ENCODE results near the gene FSTL5. TPM values are rescaled to one million over a fixed set of nuclear protein-coding genes. Genes with fewer than 3 reads are reported as not detected.

The FSTL5 gene
- total and polyA plus RNA-seq, 9 of the 15 experiments (the other 6 are each of a cell fraction or from before 2014, with no cell fraction given): 0.09 to 3.1 (median 0.50) TPM; not detected in 1

DNA sequence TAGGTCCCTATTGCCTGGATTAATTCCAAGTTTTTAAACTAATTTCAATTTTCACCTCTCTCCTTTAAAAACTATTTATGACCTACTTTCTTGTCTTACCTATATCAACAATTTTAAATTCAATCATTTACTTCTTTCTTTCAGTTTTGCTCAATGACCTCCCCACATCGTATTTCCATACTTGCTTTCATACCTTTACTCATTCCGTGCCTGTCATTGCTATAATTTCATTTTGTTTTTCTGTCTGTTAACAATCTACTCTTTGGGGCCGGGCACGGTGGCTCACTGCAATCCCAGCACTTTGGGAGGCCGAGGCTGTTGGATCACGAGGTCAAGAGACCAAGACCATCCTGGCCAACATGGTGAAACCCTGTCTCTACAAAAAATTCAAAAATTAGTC is 781.1 kb downstream of the FSTL5 start:
- H4K20me1 ChIP-seq (replicated peaks; ENCODE audit: control insufficient read depth, insufficient read depth, low read length): no peaks in the 10 kb centered on the region
- no peaks in the 10 kb centered on the region for H3K9me1 ChIP-seq (ENCODE audit: control insufficient read depth, insufficient read depth, low read length)
- TF ChIP-seq ZNF75A (CRISPR knock-in tag; IDR thresholded peaks at IDR 0.05) (no peak), FOXJ2 (tag; IDR thresholded peaks at IDR 0.05) (no peak), LCOR (CRISPR knock-in tag; IDR thresholded peaks at IDR 0.05) (no peak), ZFP30 (CRISPR knock-in tag; IDR thresholded peaks at IDR 0.05; ENCODE audit: borderline replicate concordance) (no peak)
- TF ChIP-seq, protein P1, sequence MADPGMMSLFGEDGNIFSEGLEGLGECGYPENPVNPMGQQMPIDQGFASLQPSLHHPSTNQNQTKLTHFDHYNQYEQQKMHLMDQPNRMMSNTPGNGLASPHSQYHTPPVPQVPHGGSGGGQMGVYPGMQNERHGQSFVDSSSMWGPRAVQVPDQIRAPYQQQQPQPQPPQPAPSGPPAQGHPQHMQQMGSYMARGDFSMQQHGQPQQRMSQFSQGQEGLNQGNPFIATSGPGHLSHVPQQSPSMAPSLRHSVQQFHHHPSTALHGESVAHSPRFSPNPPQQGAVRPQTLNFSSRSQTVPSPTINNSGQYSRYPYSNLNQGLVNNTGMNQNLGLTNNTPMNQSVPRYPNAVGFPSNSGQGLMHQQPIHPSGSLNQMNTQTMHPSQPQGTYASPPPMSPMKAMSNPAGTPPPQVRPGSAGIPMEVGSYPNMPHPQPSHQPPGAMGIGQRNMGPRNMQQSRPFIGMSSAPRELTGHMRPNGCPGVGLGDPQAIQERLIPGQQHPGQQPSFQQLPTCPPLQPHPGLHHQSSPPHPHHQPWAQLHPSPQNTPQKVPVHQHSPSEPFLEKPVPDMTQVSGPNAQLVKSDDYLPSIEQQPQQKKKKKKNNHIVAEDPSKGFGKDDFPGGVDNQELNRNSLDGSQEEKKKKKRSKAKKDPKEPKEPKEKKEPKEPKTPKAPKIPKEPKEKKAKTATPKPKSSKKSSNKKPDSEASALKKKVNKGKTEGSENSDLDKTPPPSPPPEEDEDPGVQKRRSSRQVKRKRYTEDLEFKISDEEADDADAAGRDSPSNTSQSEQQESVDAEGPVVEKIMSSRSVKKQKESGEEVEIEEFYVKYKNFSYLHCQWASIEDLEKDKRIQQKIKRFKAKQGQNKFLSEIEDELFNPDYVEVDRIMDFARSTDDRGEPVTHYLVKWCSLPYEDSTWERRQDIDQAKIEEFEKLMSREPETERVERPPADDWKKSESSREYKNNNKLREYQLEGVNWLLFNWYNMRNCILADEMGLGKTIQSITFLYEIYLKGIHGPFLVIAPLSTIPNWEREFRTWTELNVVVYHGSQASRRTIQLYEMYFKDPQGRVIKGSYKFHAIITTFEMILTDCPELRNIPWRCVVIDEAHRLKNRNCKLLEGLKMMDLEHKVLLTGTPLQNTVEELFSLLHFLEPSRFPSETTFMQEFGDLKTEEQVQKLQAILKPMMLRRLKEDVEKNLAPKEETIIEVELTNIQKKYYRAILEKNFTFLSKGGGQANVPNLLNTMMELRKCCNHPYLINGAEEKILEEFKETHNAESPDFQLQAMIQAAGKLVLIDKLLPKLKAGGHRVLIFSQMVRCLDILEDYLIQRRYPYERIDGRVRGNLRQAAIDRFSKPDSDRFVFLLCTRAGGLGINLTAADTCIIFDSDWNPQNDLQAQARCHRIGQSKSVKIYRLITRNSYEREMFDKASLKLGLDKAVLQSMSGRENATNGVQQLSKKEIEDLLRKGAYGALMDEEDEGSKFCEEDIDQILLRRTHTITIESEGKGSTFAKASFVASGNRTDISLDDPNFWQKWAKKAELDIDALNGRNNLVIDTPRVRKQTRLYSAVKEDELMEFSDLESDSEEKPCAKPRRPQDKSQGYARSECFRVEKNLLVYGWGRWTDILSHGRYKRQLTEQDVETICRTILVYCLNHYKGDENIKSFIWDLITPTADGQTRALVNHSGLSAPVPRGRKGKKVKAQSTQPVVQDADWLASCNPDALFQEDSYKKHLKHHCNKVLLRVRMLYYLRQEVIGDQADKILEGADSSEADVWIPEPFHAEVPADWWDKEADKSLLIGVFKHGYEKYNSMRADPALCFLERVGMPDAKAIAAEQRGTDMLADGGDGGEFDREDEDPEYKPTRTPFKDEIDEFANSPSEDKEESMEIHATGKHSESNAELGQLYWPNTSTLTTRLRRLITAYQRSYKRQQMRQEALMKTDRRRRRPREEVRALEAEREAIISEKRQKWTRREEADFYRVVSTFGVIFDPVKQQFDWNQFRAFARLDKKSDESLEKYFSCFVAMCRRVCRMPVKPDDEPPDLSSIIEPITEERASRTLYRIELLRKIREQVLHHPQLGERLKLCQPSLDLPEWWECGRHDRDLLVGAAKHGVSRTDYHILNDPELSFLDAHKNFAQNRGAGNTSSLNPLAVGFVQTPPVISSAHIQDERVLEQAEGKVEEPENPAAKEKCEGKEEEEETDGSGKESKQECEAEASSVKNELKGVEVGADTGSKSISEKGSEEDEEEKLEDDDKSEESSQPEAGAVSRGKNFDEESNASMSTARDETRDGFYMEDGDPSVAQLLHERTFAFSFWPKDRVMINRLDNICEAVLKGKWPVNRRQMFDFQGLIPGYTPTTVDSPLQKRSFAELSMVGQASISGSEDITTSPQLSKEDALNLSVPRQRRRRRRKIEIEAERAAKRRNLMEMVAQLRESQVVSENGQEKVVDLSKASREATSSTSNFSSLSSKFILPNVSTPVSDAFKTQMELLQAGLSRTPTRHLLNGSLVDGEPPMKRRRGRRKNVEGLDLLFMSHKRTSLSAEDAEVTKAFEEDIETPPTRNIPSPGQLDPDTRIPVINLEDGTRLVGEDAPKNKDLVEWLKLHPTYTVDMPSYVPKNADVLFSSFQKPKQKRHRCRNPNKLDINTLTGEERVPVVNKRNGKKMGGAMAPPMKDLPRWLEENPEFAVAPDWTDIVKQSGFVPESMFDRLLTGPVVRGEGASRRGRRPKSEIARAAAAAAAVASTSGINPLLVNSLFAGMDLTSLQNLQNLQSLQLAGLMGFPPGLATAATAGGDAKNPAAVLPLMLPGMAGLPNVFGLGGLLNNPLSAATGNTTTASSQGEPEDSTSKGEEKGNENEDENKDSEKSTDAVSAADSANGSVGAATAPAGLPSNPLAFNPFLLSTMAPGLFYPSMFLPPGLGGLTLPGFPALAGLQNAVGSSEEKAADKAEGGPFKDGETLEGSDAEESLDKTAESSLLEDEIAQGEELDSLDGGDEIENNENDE (IDR thresholded peaks at IDR 0.05; ENCODE audit: low read depth, low read length): no peak
- H3K4me2 ChIP-seq (ENCODE audit: insufficient read depth, low read length): no peak overlapping the region
- WGBS (ENCODE audit: insufficient coverage, low coverage, missing lambda C conversion rate): 0% methylated on average over 4 of the region's 6 CpGs
- H3K9ac ChIP-seq (ENCODE audit: insufficient read depth in 1 of 2, low read depth in 2 of 2, low read length in 2 of 2): no peak overlapping the region
- CTCF ChIA-PET (ENCODE audit: low intra/inter-chr PET ratio): no interaction called here
- ATAC-seq (no peak), DNase-seq (ENCODE audit: extremely low read depth in 1 of 4, low spot score in 3 of 4) (no peak), FAIRE-seq (no peak)
- no peak overlapping the region for H3K27ac ChIP-seq (ENCODE audit: extremely low read depth, low read depth, low read length)
- H3K36me3 ChIP-seq (ENCODE audit: control insufficient read depth, insufficient read depth, low read length): no peaks in the 10 kb centered on the region
- no TSS peak for BruUV-seq (replicated peaks)
- H3K4me1 ChIP-seq (replicated peaks in 1 of 2; ENCODE audit: control insufficient read depth in 2 of 2, insufficient read depth in 2 of 2, low read length in 2 of 2): no peaks in the 10 kb centered on the region
- no peak overlapping the region for H2AFZ ChIP-seq (ENCODE audit: low read depth, low read length)
- intact Hi-C loops (cut with micrococcal nuclease) (no loop called here), in situ Hi-C loops (cut with MboI) (no loop called here)
- H3K4me3 ChIP-seq: no peak overlapping the region
- no peaks in the 10 kb centered on the region for H3K9me3 ChIP-seq (replicated peaks; ENCODE audit: control insufficient read depth, insufficient read depth, low read depth, low read length)
- POLR2A ChIA-PET: no interaction called here
- H3K79me2 ChIP-seq (ENCODE audit: control insufficient read depth, insufficient read depth, low read length): no peaks in the 10 kb centered on the region
- no peaks in the 10 kb centered on the region for H3K27me3 ChIP-seq (ENCODE audit: control insufficient read depth in 2 of 2, insufficient read depth in 2 of 2, low read length in 2 of 2)
